GM12874 (cell line): ENCODE data around the gene TIMM22.

Source experiments
- TF ChIP-seq, protein P1 (sequence below): IDR thresholded peaks from 2 replicates; pipeline ENCODE4 v1.5.1; 2011; ENCODE audit warnings: low read depth, mild to moderate bottlenecking, control low read depth, low read length, moderate library complexity; ENCODE audit not compliant: insufficient read depth

TIMM22 gene

DNA sequence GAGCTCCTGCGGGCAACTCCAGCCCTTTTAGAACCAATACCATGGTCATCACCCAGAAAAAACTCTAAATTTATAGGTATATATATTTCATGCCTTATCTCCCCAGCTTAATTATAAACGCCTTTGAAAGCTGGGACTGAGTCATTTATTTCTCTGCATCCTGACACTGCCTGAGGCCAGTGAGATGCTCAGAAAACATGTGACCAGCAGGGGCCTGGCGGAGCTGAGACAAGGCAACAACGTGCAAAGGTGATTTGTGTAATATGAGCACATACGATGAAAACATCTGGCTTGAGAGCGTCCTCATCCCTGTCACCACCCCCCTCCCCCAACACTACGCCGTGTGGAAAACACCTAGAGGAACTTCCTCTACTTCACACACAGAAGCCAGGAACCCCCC, 40.0 kb upstream of the TIMM22 start:
- TF ChIP-seq, protein P1, sequence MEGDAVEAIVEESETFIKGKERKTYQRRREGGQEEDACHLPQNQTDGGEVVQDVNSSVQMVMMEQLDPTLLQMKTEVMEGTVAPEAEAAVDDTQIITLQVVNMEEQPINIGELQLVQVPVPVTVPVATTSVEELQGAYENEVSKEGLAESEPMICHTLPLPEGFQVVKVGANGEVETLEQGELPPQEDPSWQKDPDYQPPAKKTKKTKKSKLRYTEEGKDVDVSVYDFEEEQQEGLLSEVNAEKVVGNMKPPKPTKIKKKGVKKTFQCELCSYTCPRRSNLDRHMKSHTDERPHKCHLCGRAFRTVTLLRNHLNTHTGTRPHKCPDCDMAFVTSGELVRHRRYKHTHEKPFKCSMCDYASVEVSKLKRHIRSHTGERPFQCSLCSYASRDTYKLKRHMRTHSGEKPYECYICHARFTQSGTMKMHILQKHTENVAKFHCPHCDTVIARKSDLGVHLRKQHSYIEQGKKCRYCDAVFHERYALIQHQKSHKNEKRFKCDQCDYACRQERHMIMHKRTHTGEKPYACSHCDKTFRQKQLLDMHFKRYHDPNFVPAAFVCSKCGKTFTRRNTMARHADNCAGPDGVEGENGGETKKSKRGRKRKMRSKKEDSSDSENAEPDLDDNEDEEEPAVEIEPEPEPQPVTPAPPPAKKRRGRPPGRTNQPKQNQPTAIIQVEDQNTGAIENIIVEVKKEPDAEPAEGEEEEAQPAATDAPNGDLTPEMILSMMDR, result no peak

DNA sequence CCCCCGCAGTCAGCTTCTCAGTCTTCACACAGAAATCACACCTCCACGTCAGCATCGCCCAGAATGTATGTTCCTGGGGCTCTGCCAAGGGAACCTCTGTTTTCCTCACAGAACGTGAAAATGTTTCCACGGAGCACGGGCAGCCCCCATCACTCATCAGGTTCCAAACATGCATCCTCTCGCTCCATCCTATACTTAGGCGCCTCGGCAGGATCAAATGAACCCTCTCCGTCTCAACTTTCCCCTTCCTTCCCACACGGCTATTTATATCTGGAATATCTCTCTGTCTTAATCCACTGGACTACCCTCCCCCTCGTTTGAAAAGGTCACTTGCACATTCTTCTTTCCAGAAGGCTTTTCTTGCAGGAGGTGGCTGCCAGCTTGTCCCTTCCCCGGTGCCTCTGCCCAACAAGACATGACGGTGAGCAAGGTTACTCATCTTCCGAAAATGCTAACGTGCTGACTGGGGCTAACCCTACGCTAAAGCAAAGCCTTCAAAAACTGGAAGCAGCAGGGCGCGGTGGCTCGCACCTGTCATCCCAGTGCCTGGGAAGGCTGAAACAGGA, 39.0 kb upstream of the TIMM22 start:
- TF ChIP-seq, protein P1, result no peak

DNA sequence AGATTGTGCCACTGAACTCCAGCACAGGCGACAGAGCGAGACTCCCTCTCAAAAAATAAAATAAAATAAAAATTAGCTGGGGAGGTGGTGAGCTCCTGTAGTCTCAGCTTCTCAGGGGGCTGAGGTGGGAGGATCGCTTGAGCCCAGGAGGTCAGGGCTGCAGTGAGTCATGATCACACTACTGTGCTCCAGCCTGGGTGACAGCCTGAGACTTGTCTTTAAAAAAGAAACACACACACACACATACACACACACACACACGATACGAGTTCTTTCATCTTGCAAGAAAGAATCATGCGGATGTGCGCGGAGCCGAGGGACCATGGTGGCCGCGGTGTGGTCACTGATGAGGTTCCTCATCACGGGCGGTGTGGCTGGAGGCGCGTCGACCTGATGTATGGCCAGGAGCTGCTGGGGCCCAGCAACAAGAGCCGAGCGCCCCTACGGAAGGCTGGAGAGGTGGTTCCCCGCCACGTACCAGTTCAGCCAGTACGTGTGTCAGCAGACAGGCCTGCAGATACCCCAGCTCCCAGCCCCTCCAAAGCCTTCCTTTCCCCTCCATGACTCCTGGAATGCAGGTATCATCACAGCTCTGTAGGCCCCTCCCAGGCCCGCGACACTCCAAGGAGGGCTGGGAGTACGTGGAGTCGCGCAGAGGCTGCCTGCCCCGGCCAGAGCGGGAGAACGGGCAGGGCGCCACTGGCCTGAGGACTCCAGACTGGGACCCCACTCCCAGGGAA, 38.0 kb upstream of the TIMM22 start:
- TF ChIP-seq, protein P1, result no peak

DNA sequence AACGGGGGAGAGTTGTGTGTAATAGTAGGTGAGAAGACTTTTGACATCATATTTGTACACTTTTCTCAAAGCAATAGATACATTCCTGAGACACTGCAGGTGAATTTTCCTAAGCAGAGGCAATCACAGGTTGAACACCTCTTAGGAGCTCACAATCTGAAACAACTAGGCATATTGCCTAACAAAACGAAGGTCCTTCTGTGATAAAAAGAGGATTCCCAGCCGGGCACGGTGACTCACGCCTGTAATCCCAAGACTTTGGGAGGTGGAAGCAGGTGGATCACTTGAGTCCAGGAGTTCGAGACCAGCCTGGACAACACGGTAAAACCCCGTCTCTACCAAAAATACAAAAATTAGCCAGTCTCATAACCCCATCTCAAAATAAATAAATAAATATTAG, 34.8 kb upstream of the TIMM22 start:
- TF ChIP-seq, protein P1, result no peak

DNA sequence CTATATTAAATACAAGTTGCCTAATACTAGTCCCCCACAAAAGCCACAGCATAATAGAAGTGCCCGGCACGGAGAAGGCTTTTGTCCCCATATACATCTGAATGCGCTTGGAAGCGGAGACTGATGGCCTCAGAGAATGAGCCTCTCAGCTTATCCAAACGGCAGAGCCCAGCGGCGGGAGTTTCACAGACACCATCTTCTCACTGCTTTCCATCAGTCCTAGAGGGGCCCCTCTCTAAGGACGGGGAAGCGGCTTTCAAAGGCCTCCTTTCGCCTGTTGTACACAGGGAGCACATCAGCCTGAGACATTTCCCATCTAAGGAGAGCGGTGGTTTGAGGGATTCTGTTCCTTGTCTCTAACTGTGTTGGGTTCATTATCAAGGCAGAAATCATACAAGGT, 34.3 kb upstream of the TIMM22 start:
- TF ChIP-seq, protein P1, result no peak

DNA sequence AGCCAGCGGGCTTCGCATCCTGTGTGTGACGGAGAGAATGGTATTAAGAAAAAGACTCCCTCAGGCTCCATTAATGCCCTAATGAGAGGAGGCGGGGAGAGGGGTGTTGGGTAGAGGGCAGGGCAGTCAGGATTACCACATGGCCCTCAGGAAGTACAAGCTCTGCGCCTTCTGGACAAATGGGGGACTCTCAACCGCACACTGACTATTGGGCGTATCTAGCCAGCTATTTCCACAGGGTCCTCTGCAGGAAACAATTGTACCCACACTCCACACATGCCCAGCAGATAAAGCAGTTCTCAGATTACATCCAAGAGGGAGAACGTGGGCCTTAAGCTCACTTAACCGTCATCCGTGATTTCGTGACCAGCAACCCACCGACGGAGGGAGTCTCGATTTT, 32.1 kb upstream of the TIMM22 start:
- TF ChIP-seq, protein P1, result no peak

DNA sequence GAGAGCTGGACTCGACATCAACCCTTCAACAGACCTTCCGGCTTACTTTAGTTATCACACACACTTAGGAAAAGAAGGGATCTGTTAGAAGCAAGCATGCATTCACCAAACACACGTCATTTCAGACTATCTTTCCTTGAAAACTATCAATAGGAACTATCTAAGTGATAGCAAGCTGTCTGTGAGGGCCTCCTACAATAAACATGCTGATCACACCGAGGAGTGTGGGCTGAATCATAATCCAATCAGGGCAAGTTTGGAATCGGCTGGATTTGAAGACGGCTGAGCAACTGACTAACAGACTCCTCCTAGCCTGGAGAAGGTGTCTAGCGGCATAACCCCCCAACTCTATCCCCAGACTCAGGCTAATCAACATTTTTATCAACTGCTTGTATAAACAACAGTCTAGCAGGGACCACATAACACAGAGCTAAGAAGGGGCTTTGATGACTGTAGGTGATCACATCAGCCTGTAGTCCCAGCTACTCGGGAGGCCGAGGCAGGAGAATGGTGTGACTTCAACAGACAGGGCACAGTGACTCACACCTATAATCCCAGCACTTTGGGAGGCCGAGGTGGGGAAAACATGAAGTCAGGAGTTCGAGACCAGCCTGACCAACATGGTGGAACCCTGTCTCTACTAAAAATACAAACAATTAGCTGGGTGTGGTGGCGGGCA, 31.5 kb upstream of the TIMM22 start:
- TF ChIP-seq, protein P1, result no peak
